Measurements from ENCODE around the gene ZNHIT6. TPM values are rescaled to one million over a fixed set of nuclear protein-coding genes. Genes with fewer than 3 reads are reported as not detected.
"Not testable (repeated sequence)": the region's sequence is repeated elsewhere in the genome, so short reads cannot be mapped to it uniquely, and the experiment has no call there.

The ZNHIT6 gene
- total RNA-seq, 1 donor from 2014 or later, result 11.4 TPM

GRCh38 chr1:85677656-85678055 lies 30.6 kb downstream of the ZNHIT6 start:
- FAIRE-seq (no peak), DNase-seq (ENCODE audit: low spot score in 2 of 2) (no peak)

- no peak for DNase-seq (ENCODE audit: low spot score in 2 of 2)
- no peak for FAIRE-seq
These were observed 36.1 kb downstream of the ZNHIT6 start for GRCh38 chr1:85672031-85672660.

GRCh38 chr1:85665932-85666331 lies 42.3 kb downstream of the ZNHIT6 start:
- DNase-seq (ENCODE audit: low spot score in 2 of 2) (no peak), FAIRE-seq (no peak)

GRCh38 chr1:85663382-85663781 lies 44.9 kb downstream of the ZNHIT6 start:
- no peak for DNase-seq (ENCODE audit: low spot score in 2 of 2)
- no peak for FAIRE-seq

DNA sequence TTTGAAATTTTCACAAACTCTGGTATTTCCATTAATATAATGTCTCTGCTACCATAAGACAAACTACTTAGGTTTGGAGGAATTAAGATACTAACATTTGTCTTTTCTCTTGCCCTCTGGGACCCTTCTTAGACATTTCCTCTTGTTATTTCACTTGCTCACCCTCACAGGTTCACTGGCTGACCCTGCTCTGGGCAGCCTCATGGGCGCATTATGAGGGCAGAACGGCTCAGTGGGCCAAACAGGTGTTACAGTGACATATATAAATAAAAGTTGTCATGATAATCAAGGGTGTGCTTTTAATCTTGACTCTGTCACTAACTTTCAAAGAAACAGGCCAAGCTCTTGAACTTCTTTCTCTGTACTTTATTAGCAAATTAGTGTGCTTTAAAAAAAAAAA lies 46.5 kb downstream of the ZNHIT6 start:
- DNase-seq (ENCODE audit: low spot score in 2 of 2) (no peak), FAIRE-seq (no peak)

- FAIRE-seq, result no peak
- DNase-seq (ENCODE audit: low spot score in 2 of 2), result no peak
These were observed 47.7 kb downstream of the ZNHIT6 start for GRCh38 chr1:85660541-85660940.

DNA sequence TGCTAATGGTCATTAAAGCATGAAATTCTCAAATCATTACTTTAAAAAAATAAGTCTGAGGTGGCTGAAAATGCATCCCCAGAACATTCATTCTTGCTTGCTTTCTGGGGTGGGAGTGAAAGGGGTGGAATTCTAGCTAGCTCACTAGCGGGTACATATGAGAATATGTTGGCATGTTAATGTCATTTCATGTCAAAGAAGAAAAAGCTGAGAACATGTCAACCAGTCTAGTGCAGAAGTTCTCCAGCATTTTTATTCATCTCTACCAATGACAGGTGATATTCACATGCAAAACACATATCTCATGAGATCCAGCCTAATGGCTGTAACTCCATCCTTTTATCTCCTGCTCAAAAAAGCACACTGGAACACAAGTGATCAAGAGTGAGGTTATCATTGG lies 49.1 kb downstream of the ZNHIT6 start:
- DNase-seq (ENCODE audit: low spot score in 2 of 2) (no peak), FAIRE-seq (no peak)

DNA sequence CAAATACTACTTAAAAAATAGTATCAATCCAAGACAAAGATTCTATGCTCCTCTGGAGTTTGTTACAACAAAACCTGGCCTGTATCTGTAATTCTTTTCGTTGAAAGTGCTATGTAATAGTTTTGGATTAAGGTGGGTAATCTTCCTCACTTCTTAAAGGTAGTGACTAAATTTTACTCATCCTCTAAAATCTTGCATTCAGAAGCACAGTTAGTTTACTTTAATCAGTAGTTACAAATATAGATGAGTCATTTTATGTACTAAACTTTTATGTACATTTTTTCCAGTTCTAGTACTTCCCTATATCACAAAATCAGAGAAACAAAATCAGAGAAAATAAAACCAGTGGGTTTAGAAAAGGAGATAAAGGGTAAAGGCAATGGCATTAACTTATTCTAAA lies 51.3 kb downstream of the ZNHIT6 start:
- DNase-seq (ENCODE audit: low spot score in 2 of 2), result no peak
- FAIRE-seq, result no peak

DNA sequence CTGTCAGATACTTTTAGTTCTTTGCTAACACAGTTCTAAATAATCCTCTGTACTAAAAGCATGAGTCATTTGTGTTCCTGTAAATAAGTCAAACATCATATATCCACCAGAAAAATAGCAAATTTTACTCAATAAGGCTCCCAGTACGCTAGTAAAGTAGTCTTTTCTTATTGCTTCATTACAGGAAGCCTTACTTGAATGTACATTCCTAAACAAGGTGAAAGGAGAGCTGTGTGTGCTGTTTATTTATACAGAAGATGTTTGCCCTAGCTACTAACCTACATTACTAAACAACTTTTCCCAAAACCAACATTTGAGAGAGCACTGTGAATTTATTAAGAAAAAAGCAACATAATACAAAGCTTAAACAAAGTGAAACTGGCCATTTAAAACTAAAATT lies 52.0 kb downstream of the ZNHIT6 start:
- DNase-seq (ENCODE audit: low spot score in 2 of 2), result no peak
- no peak for FAIRE-seq

DNA sequence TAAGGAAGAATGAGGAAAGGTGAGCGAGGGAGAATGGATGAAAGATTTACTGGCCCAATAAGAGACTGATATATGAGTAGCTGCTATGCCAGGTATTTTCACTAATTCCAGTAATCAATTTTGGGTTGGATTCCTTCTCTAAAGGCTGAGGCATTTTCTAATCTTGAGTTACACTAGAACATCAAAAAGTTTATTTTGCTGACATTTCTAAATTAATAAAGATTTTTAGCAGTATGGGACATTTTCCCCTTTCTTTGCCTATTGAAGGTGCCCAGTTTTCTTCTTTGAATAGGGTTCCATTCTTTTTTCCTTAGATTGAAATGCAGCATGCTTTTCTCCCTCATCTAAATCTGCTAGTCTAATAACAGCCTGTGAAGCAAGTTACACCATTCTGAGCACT lies 52.9 kb downstream of the ZNHIT6 start:
- FAIRE-seq (no peak), DNase-seq (ENCODE audit: low spot score in 2 of 2) (no peak)

- no peak for DNase-seq (ENCODE audit: low spot score in 2 of 2)
- FAIRE-seq, result no peak
These were observed 54.0 kb downstream of the ZNHIT6 start for GRCh38 chr1:85654066-85654782.

- FAIRE-seq (no peak), DNase-seq (ENCODE audit: low spot score in 2 of 2) (no peak)
These were observed 55.9 kb downstream of the ZNHIT6 start for GRCh38 chr1:85652327-85652726.

DNA sequence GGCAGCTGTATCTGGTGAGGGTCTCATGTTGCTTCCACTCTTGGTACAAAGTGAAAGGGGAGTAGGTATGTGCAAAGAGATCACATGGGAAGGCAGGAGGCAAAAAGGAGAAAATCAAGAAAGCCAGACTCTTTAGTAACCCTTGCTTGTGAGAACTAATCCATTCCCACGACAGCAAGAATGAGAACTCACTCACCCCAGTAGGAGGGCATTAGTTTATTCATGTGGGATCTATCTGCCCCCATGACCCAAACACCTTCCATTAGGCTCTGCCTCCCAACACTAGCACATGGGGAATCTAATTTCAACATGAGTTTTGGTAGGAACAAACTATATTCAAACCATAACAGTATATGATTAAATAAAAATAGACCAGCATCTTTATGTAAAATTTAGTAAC lies 57.6 kb downstream of the ZNHIT6 start:
- DNase-seq (ENCODE audit: low spot score in 2 of 2), result no peak
- FAIRE-seq, result no peak

DNA sequence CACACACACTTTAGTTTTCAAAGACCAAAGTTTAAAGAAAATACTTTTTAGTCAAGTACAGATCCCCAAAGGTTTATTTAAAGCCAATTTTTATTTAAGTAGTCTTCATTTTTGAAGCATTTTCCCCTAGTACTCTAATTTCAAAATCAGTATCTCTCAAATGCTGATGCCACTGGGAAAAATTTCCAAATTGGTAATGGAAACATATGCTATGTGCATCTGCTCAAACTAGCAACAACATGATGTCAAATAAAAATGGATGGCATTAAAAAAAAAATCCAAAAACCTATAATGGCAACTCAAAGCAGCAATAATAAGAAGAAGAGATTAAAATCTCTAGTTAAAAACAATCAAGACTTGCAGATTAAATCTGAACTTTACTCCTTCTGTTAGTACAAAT lies 58.6 kb downstream of the ZNHIT6 start:
- DNase-seq (ENCODE audit: low spot score in 2 of 2), result no peak
- FAIRE-seq, result no peak

DNA sequence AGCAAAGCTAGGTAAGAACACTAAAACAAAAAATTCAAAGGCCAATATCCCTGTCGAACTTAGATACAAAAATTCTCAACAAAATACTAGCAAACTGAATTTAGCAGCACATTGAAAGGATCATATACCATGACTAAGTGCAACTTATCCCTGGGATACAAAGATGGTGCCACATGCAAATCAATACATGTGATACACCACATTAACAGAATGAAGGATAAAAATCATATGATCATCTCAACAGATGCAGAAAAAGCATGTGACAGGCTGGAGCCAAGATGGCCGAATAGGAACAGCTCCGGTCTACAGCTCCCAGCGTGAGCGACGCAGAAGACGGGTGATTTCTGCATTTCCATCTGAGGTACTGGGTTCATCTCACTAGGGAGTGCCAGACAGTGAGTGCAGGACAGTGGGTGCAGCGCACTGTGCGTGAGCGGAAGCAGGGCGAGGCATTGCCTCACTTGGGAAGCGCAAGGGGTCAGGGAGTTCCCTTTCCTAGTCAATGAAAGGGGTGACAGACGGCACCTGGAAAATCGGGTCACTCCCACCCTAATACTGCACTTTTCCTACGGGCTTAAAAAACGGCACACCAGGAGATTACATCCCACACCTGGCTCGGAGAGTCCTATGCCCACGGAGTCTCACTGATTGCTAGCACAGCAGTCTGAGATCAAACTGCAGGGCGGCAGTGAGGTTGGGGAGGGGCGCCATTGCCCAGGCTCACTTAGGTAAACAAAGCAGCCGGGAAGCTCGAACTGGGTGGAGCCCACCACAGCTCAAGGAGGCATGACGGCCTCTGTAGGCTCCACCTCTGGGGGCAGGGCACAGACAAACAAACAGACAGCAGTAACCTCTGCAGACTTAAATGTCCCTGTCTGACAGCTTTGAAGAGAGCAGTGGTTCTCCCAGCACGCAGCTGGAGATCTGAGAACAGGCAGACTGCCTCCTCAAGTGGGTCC lies 66.4 kb downstream of the ZNHIT6 start:
- FAIRE-seq; DNase-seq (ENCODE audit: low spot score in 2 of 2): not testable (repeated sequence)

DNA sequence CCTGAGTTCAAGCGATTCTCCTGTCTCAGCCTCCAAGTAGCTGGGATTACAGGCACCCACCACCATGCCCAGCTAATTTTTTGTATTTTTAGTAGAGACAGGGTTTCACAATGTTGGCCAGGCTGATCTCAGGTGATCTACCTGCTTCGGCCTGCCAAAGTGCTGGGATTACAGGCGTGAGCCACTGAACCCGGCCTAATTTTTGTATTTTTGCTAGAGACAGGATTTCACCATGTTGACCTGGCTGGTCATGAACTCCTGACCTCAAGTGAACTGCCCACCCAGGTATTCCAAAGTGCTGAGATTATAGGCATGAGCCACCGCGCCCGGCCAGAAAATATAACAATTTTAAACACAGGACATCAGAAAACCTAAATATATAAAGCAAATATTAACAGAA lies 68.3 kb downstream of the ZNHIT6 start:
- DNase-seq (ENCODE audit: low spot score in 2 of 2); FAIRE-seq: not testable (repeated sequence)

DNA sequence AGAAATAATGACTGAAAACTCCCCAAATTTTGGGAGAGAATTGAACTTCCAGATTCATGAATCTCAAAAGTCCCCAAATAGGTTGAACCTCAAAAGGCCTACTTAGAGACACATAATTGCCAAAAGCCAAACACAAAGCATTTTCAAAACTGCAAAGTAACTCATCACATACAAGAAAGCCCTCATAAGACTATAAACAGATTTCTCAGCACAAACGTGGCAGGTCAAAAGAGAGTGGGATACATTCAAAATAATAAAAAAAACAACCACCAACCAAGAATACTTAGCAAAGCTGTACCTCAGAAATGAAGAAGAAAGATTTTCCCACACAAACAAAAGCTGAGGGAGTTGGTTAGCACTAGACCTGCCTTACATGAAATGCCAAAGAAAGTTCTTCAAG lies 69.8 kb downstream of the ZNHIT6 start:
- FAIRE-seq, result no peak
- DNase-seq (ENCODE audit: low spot score in 2 of 2), result no peak

DNA sequence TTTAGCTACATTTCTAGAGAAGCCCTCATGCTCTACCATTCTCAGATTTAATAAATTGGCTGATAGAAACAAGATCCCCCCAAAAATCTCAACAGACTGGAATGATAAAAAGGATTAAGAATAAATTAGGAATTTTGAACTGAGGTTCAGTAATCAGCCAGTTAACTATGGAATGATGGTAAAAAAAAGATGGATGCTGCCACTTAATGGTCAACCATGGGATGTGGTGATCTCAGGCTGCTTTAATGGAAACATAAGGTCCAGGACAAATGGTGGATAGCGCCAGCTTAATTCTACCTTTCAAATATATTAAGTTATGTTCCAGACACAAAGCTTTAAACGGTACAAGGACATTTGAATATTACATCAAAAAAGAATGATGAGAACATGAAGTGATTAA lies 77.7 kb downstream of the ZNHIT6 start:
- no peak for DNase-seq (ENCODE audit: low spot score in 2 of 2)
- no peak for FAIRE-seq

DNA sequence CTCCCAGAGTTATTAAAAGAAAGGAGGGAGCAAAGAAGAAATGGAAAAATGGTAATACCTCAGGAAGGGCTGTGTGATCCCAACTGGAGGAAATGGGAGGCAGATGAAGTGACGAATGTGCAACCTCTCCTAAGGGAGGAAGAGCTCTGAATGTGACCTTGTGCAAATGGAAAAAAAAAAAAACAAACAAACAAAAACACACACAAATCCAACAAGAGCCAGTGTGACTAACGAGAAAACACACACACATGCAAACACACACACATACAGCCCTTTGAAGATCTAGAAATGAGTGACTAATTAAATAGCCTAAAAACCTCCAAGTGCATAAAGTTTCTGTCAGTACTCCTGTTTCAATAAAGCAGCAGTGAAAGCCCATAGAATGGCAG lies 78.7 kb downstream of the ZNHIT6 start:
- no peak for FAIRE-seq

DNA sequence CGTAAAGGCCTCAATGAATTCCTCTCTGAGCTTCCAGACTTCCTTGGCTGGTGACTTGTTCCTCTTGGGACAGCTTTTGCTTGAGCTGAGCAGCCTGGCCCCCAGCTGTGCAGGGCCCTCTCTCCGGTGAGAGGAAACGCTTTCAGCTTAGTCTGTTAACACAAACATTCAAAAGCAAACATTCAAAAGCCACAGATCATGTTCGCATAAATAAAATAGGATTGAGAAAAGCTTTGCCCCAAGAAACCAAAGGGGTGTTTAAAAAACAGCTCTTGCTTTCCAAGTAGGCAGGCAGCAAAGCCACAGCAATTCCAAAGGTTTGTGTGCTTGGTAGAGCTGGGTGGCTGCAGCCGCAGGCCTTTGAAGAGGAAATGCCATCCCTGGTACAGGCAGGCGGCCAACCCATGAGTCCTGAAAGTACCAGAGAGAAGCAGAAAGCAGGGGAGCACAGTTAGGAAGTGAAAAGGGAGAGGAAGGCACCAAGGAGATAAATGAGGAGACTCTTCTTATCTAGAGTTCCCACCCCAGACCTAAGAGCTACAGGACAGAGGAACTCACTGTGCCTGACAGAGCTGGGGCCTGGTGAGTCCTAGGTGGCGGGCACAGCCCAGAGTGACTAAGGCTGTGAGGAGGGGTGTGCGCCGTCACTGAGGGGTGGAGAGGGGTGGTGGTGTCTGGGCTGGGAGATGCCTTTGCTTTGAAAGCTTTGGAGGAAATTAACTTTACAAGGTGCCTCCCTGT lies 79.3 kb downstream of the ZNHIT6 start:
- no peak for FAIRE-seq

More for the DNA sequence above, 78.7 kb downstream of the ZNHIT6 start:
- DNase-seq (ENCODE audit: low spot score in 2 of 2), result no peak

DNA sequence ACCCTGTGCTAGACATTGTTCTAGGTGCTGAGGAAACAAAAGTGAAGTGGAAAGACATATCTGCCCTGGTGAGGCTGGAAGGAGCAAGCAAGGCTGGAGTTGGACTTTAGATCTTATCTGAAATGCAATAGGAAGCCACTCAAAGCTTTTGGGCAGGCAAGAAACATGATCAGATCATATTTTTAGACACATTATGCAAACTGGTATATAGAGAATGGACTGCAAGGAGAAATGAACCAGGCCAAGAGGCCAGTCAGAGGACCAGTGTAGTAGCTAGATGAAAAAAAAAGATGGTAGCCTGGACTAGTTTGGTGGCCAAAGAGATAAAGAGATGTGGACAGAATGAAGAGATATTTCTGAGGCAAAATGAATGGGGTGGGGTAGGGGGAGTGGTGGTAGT lies 81.4 kb downstream of the ZNHIT6 start:
- FAIRE-seq, result no peak
- no peak for DNase-seq (ENCODE audit: low spot score in 2 of 2)

More for the DNA sequence above, 79.3 kb downstream of the ZNHIT6 start:
- DNase-seq (ENCODE audit: low spot score in 2 of 2), result no peak

All from frontal cortex (tissue), 4 donors.